ENCODE data around the gene SFXN5.

DNA sequence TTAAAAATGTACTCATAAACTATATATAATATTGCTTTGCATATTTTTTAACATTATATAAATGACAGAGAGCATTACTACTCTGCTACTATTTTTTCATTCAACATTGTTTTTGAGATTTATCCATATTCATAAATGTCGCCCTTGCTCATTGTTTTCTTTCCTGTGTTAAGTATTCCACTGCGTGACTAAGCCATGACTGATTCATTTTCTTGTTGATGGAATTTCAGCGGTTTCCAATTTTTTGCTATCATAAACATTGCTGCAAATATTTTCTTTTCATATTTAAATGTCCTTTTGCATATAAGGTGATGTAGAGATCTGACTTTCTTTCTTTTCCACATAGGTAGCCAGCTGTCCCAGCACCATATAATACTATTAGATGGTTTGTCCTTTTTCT, 57.6 kb downstream of the SFXN5 start:
- no peak for TF ChIP-seq POLR2A (IDR thresholded peaks at IDR 0.05)
- TF ChIP-seq, protein P1, sequence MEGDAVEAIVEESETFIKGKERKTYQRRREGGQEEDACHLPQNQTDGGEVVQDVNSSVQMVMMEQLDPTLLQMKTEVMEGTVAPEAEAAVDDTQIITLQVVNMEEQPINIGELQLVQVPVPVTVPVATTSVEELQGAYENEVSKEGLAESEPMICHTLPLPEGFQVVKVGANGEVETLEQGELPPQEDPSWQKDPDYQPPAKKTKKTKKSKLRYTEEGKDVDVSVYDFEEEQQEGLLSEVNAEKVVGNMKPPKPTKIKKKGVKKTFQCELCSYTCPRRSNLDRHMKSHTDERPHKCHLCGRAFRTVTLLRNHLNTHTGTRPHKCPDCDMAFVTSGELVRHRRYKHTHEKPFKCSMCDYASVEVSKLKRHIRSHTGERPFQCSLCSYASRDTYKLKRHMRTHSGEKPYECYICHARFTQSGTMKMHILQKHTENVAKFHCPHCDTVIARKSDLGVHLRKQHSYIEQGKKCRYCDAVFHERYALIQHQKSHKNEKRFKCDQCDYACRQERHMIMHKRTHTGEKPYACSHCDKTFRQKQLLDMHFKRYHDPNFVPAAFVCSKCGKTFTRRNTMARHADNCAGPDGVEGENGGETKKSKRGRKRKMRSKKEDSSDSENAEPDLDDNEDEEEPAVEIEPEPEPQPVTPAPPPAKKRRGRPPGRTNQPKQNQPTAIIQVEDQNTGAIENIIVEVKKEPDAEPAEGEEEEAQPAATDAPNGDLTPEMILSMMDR (IDR thresholded peaks at IDR 0.05), result no peak

Data from vagina (tissue), 2 donors.